Measurements from ENCODE around the gene ROPN1.
"Not testable (repeated sequence)": the region's sequence is repeated elsewhere in the genome, so short reads cannot be mapped to it uniquely, and the experiment has no call there.

The ROPN1 gene

GRCh38 chr3:123991730-123992588, at the start of gene ROPN1:
Gene ROPN1, minus strand, starts transcription at chr3:123992124. Its CDS starts 11,643 bp downstream, at chr3:123980481.
- DNase-seq: not testable (repeated sequence)

- no peak for DNase-seq
Measured at GRCh38 chr3:124041553-124041952, 49.6 kb upstream of the ROPN1 start.

DNA sequence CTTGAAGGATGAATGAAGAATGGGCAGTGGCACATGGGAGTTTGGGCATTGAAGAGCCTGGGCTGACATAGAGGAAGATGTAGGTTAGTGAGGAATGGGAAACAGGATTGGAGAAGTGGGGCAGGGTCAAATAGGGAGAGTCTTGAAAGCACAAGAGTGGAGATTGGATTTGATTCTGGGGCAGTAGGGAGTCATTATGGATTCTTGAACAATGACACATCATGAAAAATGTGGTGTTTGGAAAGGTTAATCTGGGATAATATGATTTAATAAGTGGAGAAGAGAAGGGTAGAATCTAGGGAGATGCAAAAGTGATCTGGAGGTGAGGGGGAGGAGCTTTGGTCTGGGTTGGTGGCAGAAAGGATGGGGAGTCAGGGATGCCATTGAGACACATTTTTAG, 45.4 kb upstream of the ROPN1 start:
- no peak for DNase-seq

GRCh38 chr3:124036214-124036613, 44.3 kb upstream of the ROPN1 start:
- not testable (repeated sequence) for DNase-seq

DNA sequence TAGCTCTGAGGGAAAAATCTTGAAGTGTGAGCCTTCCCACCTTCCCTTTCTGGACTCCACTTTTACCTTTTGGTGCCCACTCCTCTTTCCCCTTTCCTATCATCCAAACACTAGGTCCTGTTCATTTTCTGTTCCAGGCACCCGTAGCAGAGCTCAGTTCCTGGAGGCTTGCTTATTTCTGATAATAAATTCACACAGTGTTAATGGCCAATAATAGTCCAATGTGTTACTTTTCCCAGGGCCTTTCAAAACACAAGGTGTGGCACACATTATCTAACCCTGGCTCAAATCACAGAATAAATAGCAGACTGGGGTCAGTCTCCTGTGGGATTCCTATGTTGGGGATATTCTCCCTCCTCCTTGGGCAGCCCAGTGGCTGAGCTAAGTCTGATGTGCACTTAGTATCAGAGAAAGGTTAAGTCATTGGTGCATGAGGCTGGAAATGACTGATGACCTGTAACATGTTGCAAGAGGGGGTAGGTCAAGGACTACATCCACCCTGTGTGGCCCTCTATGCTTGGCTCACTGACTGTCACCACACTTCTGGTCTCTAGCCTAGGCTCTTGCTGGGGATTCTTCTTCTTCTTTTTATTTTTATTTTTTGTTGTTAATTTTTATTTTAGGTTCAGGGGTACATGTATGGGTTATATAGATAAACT, 43.7 kb upstream of the ROPN1 start:
- DNase-seq: no peak

GRCh38 chr3:124034844-124035152, 42.9 kb upstream of the ROPN1 start:
- no peak for DNase-seq

DNA sequence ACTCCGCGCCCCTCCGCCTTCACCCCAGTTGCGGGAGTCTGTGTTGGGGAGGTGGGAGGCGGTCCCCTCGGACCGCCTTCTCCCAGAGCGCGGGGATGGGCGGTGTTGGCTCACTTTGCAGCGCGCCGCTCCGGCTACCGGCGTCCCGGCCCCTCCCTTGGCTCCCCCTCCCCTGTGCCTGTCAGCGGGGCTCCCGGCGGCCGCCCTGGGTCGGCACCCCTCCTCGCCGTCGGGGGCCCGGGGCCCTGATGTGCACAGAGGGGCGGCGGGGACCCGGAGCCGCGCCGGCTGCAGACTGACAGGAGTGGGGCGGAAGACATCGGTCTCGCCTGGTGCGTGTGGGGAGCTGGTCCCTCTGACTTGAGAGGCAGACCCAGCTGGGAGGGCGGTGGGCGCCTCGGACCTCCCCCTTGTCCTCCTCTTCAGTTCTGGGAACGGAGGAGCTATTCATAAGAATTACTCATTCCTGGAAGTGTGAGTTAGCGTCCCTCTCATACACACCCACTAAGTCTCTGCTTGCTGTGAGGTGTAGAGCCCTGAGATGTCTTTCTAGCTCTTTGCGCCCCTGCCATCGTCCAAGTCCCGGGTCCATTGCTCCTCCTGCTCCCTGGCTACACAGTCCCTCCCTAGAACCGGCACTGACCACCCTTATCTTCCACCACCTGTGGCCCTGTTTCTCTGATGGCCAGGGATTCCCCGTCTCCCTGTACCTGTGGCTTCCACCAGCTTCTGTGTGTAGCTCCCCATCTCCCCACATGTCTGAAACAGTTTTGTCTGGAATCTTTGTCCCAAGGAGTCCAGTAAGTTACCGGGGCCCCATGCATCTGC, 42.3 kb upstream of the ROPN1 start:
- no peak for DNase-seq

DNA sequence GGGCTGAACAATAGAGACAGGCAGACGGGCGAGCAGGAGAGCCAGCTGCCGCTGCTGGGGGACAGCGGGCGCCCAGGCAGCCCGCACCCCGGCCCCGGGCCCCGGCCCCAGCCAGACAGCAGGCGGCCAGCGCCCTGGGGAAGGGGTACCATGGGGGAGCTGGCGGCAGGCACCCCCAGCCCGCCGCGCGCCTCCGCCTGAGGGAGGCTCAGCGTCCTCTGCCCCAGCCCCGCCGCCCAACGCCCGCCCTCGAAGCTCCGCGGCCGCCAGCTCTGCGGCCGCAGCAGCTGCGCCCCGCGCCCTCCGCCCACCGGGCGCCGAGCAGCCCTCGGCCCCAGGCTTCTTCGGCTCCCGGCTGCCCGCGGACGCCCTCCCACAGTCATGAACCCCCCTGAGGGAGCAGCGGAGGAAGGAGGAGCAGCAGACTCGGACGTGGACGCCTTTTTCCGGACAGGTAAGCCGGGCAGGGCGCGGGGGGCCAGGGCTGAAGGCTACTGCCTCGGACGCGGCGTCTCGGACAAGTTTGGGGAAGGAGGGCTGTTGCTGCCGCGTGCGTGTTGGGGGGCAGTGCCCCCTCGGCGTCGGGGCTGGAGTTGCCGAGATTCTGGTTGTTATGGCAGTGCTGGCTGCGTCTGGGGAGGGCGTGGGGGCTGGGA, 41.6 kb upstream of the ROPN1 start, which contains the start of gene KALRN:
Gene KALRN (plus strand): TSS at position 10 of the 656 bp plus-strand sequence.
- DNase-seq: no peak

GRCh38 chr3:124032881-124033359, 41.0 kb upstream of the ROPN1 start:
- peak; percentile 14 to 55 for DNase-seq

DNA sequence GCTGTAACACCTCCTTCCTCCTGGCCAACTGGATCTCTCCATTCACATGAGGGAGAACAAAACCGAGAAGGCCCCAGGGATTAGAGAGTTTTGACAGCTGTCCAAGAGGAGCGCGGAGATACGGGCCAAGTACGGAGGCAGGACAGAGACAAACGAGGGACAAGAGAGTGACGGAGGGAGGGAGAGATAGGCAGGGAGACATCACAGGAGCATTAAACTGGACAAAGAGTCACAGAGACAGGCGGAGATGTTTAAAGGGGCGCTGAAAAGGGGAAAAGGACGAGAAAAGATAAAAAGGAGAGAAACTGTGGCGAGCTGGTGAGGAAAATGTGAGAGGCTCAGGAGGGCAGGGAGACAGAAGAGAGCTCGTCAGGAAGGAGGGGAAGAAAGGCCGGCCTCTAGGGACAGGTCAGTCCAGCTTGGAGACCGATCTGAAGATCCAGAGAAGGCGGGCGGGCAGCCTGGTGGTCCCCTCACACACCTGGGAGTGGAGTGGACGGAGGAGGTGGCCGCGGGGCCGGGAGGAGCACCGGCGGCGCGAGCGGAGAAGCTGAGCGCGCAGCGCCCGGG, 40.5 kb upstream of the ROPN1 start:
- DNase-seq: no peak

DNA sequence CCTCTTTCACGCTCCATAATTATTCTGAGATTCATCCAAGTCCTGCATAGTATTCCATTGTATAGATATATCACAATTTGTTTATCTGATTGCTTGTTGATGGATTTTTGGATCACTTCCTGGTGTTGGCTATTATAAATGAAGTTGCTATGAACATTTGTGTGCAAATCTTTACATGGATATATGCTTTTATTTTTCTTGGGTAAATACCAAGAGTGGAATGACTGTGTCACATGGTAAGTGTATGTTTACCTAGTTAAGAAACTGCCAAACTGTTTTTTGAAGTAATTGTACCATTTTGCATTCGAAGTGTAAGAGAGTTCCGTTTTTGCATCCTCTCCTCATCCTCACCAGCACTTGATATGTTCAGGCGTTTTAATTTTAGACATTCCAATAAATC, 34.6 kb upstream of the ROPN1 start:
- no peak for DNase-seq

GRCh38 chr3:124023531-124023930, 31.6 kb upstream of the ROPN1 start:
- DNase-seq: not testable (repeated sequence)

DNA sequence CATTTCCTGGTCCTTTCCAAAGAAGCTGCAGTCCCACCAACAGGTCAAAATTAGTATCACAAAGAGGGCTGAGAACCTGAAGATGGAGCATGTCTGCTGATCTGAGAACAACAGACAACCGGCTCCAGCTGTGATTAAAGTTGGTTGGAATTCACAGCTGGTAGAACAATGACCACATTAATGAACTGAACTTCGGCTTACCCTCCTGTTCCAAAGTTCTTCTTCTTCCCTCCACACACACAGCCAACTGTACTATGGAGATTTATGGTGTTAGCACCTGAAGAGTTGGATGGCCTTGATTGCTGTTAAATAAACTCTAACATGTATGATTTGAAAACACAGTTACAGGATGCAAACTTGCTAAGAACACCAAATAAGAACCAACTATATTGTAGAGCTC, 27.4 kb upstream of the ROPN1 start:
- DNase-seq: no peak

GRCh38 chr3:124017502-124017901, 25.6 kb upstream of the ROPN1 start:
- DNase-seq: not testable (repeated sequence)

GRCh38 chr3:124016483-124016882, 24.6 kb upstream of the ROPN1 start:
- DNase-seq: not testable (repeated sequence)

GRCh38 chr3:124014366-124014942, 22.5 kb upstream of the ROPN1 start:
- DNase-seq: no peak

DNA sequence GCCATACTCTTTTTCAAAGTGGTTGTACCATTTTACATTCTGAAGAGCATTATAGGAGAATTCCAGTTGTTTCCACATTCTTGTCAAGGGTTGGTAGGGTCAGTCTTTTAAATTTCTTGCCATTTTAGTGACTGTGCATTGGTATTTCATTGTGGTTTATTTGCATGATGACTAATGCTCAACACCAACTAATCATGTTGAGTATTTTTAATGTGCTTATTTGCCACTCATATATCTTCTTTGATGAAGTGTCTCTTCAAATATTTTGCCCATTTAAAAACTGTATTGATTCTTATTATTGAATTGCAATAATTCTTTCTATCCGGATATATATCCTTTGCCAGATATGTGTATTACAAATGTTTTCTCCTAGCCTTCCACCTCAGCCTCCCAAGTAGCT, 16.4 kb upstream of the ROPN1 start:
- DNase-seq: not testable (repeated sequence)

DNA sequence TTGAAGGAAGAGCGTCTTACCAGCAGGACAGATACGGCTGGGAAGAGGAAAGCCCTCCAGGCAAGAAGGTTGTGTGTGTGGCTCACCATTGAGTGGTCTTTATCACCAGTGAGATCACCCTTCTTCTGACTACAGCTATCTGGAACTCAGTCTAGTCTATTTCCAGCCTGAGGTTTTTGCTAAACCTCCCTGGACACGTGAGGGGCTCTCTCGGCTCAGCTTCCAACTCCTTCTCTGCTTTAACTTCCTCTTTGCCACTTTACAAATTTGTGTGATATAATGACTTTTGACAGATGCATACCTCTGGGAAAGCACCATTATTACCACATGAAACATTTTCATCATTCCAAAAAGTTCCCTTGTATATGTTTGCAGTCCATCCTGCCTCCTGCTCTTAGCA, 15.3 kb upstream of the ROPN1 start:
- no peak for DNase-seq

DNA sequence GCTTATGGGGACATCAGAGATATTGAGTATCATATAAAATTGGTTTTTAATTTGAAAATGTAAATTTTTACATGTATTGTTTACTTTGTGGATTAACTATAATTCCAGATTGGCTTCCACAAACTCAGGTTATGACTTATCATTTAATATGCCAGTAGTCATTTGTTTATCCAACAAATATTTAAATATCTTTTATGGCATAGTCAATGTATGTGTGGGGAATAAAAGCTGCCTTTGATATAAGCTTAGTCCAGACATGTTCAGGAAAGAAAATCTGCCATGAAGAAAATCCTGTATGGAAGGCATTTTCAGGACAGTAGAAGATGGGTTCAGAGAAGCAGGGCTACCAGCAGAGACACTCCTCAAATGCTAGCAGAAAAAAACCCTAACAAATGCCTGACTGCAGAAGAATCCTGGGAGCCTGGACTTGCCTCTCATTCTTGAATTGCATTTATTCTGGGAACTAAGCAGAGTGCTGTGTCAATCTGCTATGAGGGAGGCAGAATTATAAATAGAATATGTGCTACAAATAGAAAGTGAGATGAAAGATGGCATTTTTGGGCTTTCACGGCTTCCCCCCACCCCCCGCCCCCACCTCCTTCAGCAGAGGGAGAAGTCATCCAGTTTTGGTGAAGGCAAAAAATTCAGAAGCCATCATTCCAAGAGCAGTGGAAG, 10.6 kb upstream of the ROPN1 start:
- DNase-seq: not testable (repeated sequence)

DNA sequence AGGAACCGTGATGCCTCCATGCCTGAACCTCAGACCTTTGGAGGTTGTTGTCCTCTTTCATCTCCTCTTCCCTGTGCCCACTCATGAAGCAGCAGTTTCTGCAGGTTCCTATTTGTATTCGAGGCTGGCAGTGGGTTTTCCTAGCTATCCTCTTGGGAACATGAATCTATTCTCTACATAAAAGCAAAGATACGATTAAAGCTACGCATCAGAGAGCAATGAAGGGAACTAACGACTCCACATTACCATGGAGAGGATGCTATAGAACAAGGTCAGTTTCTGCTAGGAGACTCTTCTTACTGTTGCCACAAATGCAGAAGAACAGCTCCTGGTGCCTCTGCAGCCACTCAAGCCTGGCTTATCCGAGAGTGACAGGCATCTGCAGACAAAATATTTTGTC, 9.4 kb upstream of the ROPN1 start:
- DNase-seq: not testable (repeated sequence)

DNA sequence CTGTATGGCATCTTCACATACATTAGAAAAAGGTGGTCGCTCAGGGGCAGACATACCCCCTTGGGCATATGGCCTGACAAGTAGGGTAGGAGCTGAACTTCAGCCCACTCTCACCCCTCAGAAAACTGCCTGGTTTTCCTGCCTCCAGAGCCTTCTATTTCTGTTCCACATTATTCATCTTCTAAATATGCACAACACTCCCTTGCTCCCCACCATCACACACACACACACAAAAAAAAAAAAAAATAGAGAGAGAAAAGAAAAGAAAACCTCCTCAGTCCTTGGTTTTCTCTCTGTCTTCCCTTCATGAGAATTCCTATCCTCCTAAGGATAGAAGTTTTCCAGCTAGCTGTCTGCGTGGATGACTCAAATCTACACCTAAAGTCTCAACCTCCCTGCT, 5.6 kb upstream of the ROPN1 start:
- DNase-seq: no peak
